ENCODE results near the gene FNDC5. TPM values are rescaled to one million over a fixed set of nuclear protein-coding genes. Genes with fewer than 3 reads are reported as not detected.

The FNDC5 gene
- total and polyA plus RNA-seq, 2 experiments from 2014 or later: 1.0 to 1.7 TPM

- TF ChIP-seq POLR2AphosphoS5 (IDR thresholded peaks at IDR 0.05; ENCODE audit: low read depth): no peak
Measured at GRCh38 chr1:32898958-32899357, 28.2 kb upstream of the FNDC5 start (continued).

- Mint-ChIP-seq H3K4me3 (no peak overlapping the region), H3K27ac (no peak overlapping the region), H3K36me3 (ENCODE audit: low read depth) (no peaks in the 10 kb centered on the region; the same call in 2 of the 3 replicates), H3K9me3 (no peaks in the 10 kb centered on the region), H3K27me3 (ENCODE audit: insufficient read depth, low read depth, poor library complexity) (peaks cover 45% of the 10 kb centered on the region), H3K4me1 (peaks cover 10% of the 10 kb centered on the region)
- Histone ChIP-seq H3K4me2 (no peak overlapping the region), H3F3A (replicated peaks; ENCODE audit: low read depth) (no peaks in the 10 kb centered on the region), H3K79me2 (replicated peaks; ENCODE audit: insufficient read depth) (no peaks in the 10 kb centered on the region), H3K9me2 (ENCODE audit: insufficient read depth) (no peaks in the 10 kb centered on the region), H3K36me3 (ENCODE audit: insufficient read depth) (no peaks in the 10 kb centered on the region), H3K4me1 (ENCODE audit: insufficient read depth) (peaks cover 18% of the 10 kb centered on the region; the same call in 1 of the 2 replicates), H3K27me3 (ENCODE audit: insufficient read depth) (peaks cover 47% of the 10 kb centered on the region), H3K27ac (ENCODE audit: low read depth) (no peak overlapping the region), H2AFZ (no peak overlapping the region), H4K20me1 (replicated peaks; ENCODE audit: insufficient read depth) (no peaks in the 10 kb centered on the region), H3K4me3 (no peak overlapping the region)
- DNase-seq (ENCODE audit: low spot score): no peak
- ATAC-seq: no peak
- TF ChIP-seq, protein P1, sequence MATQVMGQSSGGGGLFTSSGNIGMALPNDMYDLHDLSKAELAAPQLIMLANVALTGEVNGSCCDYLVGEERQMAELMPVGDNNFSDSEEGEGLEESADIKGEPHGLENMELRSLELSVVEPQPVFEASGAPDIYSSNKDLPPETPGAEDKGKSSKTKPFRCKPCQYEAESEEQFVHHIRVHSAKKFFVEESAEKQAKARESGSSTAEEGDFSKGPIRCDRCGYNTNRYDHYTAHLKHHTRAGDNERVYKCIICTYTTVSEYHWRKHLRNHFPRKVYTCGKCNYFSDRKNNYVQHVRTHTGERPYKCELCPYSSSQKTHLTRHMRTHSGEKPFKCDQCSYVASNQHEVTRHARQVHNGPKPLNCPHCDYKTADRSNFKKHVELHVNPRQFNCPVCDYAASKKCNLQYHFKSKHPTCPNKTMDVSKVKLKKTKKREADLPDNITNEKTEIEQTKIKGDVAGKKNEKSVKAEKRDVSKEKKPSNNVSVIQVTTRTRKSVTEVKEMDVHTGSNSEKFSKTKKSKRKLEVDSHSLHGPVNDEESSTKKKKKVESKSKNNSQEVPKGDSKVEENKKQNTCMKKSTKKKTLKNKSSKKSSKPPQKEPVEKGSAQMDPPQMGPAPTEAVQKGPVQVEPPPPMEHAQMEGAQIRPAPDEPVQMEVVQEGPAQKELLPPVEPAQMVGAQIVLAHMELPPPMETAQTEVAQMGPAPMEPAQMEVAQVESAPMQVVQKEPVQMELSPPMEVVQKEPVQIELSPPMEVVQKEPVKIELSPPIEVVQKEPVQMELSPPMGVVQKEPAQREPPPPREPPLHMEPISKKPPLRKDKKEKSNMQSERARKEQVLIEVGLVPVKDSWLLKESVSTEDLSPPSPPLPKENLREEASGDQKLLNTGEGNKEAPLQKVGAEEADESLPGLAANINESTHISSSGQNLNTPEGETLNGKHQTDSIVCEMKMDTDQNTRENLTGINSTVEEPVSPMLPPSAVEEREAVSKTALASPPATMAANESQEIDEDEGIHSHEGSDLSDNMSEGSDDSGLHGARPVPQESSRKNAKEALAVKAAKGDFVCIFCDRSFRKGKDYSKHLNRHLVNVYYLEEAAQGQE (IDR thresholded peaks at IDR 0.05; ENCODE audit: unreplicated experiment): no peak
- no peak for TF ChIP-seq EZH2phosphoT487 (IDR thresholded peaks at IDR 0.05; ENCODE audit: unreplicated experiment)
- no peak for TF ChIP-seq ZNF114 (CRISPR knock-in tag; IDR thresholded peaks at IDR 0.05)
- TF ChIP-seq, protein P2, sequence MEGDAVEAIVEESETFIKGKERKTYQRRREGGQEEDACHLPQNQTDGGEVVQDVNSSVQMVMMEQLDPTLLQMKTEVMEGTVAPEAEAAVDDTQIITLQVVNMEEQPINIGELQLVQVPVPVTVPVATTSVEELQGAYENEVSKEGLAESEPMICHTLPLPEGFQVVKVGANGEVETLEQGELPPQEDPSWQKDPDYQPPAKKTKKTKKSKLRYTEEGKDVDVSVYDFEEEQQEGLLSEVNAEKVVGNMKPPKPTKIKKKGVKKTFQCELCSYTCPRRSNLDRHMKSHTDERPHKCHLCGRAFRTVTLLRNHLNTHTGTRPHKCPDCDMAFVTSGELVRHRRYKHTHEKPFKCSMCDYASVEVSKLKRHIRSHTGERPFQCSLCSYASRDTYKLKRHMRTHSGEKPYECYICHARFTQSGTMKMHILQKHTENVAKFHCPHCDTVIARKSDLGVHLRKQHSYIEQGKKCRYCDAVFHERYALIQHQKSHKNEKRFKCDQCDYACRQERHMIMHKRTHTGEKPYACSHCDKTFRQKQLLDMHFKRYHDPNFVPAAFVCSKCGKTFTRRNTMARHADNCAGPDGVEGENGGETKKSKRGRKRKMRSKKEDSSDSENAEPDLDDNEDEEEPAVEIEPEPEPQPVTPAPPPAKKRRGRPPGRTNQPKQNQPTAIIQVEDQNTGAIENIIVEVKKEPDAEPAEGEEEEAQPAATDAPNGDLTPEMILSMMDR (conservative IDR thresholded peaks at IDR 0.05; ENCODE audit: low read depth in 2 of 2): no peak
- TF ChIP-seq STAT1 (IDR thresholded peaks at IDR 0.05; ENCODE audit: unreplicated experiment): no peak
- no peak for TF ChIP-seq NANOG (IDR thresholded peaks at IDR 0.05; ENCODE audit: borderline replicate concordance)
- TF ChIP-seq POLR2AphosphoS5 (IDR thresholded peaks at IDR 0.05; ENCODE audit: low read depth): no peak
- TF ChIP-seq CREB1 (CRISPR knock-in tag; IDR thresholded peaks at IDR 0.05; ENCODE audit: low read depth): no peak
- TF ChIP-seq EZH2 (IDR thresholded peaks at IDR 0.05; ENCODE audit: low read depth, unreplicated experiment): no peak
- TF ChIP-seq, protein P3, sequence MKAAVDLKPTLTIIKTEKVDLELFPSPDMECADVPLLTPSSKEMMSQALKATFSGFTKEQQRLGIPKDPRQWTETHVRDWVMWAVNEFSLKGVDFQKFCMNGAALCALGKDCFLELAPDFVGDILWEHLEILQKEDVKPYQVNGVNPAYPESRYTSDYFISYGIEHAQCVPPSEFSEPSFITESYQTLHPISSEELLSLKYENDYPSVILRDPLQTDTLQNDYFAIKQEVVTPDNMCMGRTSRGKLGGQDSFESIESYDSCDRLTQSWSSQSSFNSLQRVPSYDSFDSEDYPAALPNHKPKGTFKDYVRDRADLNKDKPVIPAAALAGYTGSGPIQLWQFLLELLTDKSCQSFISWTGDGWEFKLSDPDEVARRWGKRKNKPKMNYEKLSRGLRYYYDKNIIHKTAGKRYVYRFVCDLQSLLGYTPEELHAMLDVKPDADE (IDR thresholded peaks at IDR 0.05): no peak
- no peak for TF ChIP-seq JUNB (IDR thresholded peaks at IDR 0.05; ENCODE audit: unreplicated experiment)
- no peak for TF ChIP-seq ZNF331 (CRISPR knock-in tag; IDR thresholded peaks at IDR 0.05; ENCODE audit: low read depth)
- TF ChIP-seq ZNF462 (CRISPR knock-in tag; IDR thresholded peaks at IDR 0.05): no peak
Measured at GRCh38 chr1:32898056-32898455, 27.3 kb upstream of the FNDC5 start.

All from GM23338 (cell line).